ENCODE results near the gene KRAS.
A peak's percentile ranks its signal among the peaks of the same experiment; 100 is the strongest.

Gene KRAS

GRCh38 chr12:25194722-25195055 lies 56.0 kb downstream of the KRAS start:
- peak overlapping the region; percentile 63 for H3K4me3 ChIP-seq (ENCODE audit: low read depth, low read length)
- no peak for DNase-seq (ENCODE audit: low read depth)
- TF ChIP-seq, protein P1, sequence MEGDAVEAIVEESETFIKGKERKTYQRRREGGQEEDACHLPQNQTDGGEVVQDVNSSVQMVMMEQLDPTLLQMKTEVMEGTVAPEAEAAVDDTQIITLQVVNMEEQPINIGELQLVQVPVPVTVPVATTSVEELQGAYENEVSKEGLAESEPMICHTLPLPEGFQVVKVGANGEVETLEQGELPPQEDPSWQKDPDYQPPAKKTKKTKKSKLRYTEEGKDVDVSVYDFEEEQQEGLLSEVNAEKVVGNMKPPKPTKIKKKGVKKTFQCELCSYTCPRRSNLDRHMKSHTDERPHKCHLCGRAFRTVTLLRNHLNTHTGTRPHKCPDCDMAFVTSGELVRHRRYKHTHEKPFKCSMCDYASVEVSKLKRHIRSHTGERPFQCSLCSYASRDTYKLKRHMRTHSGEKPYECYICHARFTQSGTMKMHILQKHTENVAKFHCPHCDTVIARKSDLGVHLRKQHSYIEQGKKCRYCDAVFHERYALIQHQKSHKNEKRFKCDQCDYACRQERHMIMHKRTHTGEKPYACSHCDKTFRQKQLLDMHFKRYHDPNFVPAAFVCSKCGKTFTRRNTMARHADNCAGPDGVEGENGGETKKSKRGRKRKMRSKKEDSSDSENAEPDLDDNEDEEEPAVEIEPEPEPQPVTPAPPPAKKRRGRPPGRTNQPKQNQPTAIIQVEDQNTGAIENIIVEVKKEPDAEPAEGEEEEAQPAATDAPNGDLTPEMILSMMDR (IDR thresholded peaks at IDR 0.05; ENCODE audit: low read depth, low read length, missing control alignments) = no peak
- in situ Hi-C loops (cut with HindIII; ENCODE audit: low sequenced_read_pairs) = no loop called here

DNA sequence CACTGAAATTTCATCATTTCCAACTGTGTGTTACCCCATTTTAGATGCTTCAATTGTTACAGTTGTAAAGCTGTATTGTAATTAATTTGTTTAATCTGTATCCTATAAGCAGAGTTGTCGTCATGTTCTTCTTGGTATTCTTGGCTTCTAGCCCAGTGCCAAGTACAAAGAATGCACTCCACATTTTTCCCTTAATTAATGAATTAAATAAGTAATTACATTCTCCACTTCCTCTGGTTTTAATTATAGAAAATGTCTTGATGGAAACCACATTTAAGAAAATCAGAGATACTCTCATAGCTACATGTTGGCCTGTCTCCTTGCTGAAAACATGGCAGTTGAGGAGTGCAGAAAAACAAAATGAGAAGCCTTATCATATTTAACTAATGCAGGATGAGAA lies 56.5 kb downstream of the KRAS start:
- peak overlapping the region; percentile 63 for H3K4me3 ChIP-seq (ENCODE audit: low read depth, low read length)
- in situ Hi-C loops (cut with HindIII; ENCODE audit: low sequenced_read_pairs) = no loop called here

GRCh38 chr12:25190793-25191192 lies 59.9 kb downstream of the KRAS start:
- DNase-seq (ENCODE audit: low read depth) = no peak
- TF ChIP-seq, protein P1 (IDR thresholded peaks at IDR 0.05; ENCODE audit: low read depth, low read length, missing control alignments) = no peak
- no peak overlapping the region for H3K4me3 ChIP-seq (ENCODE audit: low read depth, low read length)
- in situ Hi-C loops (cut with HindIII; ENCODE audit: low sequenced_read_pairs) = no loop called here

More for the DNA sequence above, 56.5 kb downstream of the KRAS start:
- TF ChIP-seq, protein P1 (IDR thresholded peaks at IDR 0.05; ENCODE audit: low read depth, low read length, missing control alignments) = no peak
- DNase-seq (ENCODE audit: low read depth) = no peak

DNA sequence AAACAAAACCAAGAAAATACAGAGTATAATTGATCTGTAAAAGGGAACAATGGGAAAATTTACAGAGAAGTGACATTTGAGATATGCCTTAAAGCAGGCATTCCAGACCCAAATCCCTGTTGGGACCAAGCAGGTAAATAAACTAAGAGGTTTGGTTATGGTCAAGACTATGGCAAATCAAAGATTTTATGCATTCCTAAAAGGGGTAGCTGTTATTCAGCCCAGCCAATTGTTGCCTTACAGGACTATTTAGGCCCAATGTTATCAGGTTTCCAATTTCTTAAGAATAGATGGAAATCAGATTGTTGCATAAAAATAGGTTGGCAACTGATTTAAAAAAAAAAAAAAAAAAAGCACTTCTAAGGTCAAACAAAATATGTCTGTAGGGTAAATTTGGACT lies 61.1 kb downstream of the KRAS start:
- DNase-seq (ENCODE audit: low read depth) = peak; percentile 73
- H3K4me3 ChIP-seq (ENCODE audit: low read depth, low read length) = no peak overlapping the region
- in situ Hi-C loops (cut with HindIII; ENCODE audit: low sequenced_read_pairs) = no loop called here
- TF ChIP-seq, protein P1 (IDR thresholded peaks at IDR 0.05; ENCODE audit: low read depth, low read length, missing control alignments) = no peak

DNA sequence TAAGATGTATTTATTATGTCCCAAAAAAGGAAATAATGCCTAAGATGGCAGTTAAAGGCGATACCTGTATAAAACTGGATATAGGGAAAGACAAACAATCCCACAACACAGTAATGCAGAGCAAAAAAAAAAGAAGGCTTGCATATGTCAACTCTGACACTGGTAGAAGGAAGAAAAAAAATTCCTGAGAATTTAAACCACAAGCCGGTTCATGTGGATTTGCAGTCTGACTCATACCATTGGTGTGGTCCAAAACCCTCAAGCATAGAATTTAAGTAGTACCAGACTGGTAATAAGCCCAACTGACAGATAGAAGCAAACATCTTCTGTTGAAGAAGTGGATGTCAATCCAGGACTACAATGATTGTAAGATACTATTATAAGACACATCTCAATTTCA lies 62.9 kb downstream of the KRAS start:
- DNase-seq (ENCODE audit: low read depth) = peak; percentile 93
- TF ChIP-seq, protein P1 (IDR thresholded peaks at IDR 0.05; ENCODE audit: low read depth, low read length, missing control alignments) = no peak
- no peak overlapping the region for H3K4me3 ChIP-seq (ENCODE audit: low read depth, low read length)
- in situ Hi-C loops (cut with HindIII; ENCODE audit: low sequenced_read_pairs) = no loop called here

DNA sequence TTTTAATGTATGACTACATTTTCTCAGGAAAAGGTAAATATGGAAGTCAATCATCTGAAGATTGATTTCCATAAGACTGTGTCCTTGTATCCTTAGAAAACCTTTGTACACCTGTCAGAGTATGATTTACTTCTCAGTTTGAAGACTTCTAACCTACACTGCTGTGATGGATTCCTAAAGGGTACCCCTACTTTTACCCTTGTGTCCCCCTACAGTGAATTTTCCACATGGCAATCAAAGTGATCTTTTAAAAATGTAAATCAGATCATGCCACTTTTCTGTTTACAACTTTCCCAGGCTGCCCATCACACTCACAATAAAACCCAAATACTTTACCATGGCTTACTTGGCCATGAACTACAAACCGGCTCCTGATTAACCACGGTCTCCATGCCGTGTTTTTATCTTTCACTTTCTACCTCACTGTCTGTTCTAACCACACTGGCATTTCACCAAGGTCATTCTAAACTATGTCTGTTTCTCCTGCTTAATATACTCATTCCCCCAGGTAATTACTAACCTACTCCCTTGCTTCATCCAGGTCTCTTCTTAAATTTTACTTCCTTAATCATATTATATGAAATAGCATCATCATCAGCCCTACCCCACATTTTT lies 63.8 kb downstream of the KRAS start:
- TF ChIP-seq, protein P1 (IDR thresholded peaks at IDR 0.05; ENCODE audit: low read depth, low read length, missing control alignments) = no peak
- DNase-seq (ENCODE audit: low read depth) = peak; percentile 78
- H3K4me3 ChIP-seq (ENCODE audit: low read depth, low read length) = no peak overlapping the region
- in situ Hi-C loops (cut with HindIII; ENCODE audit: low sequenced_read_pairs) = no loop called here
